Liver (tissue), 9 donors: ENCODE data around the gene SPTB. TPM values are rescaled to one million over a fixed set of nuclear protein-coding genes. Genes with fewer than 3 reads are reported as not detected.

Source experiments
- DNase-seq: peaks from one replicate; pipeline ENCODE4 v3.0.0-alpha.2; 2017; ENCODE audit warnings: low spot score
- H3K27ac ChIP-seq, 2 donors: one replicate each; pipeline ENCODE4 v1.7.0; 2013; ENCODE audit warnings: inconsistent platforms in 2 of 2, low read length in 2 of 2, control low read depth in 1 of 2, low read depth in 1 of 2, mild to moderate bottlenecking in 1 of 2
- H3K27me3 ChIP-seq, 4 donors: one replicate each; pipeline versions ENCODE4 v1.6.1 to v1.7.0; 2013; ENCODE audit warnings: low read length in 3 of 4, inconsistent platforms in 1 of 4, mild to moderate bottlenecking in 1 of 4, moderate library complexity in 1 of 4; ENCODE audit not compliant: control insufficient read depth in 4 of 4, insufficient read depth in 4 of 4
- H3K36me3 ChIP-seq, 4 donors: one replicate each; pipeline versions ENCODE4 v1.6.1 to v1.7.0; 2013; ENCODE audit warnings: low read length in 3 of 4, mild to moderate bottlenecking in 3 of 4, low read depth in 1 of 4, moderate library complexity in 1 of 4; ENCODE audit not compliant: control insufficient read depth in 4 of 4, insufficient read depth in 3 of 4
- H3K4me1 ChIP-seq, 4 donors: one replicate each; pipeline versions ENCODE4 v1.6.1 to v1.7.0; 2013; ENCODE audit warnings: low read length in 3 of 4, mild to moderate bottlenecking in 3 of 4, moderate library complexity in 1 of 4; ENCODE audit not compliant: control insufficient read depth in 4 of 4, insufficient read depth in 4 of 4
- H3K4me3 ChIP-seq, 3 donors: one replicate each; pipeline versions ENCODE4 v1.6.1 to v1.7.0; 2013; ENCODE audit warnings: low read length in 3 of 3, control low read depth in 1 of 3, low read depth in 1 of 3, mild to moderate bottlenecking in 1 of 3
- H3K9ac ChIP-seq, 2 donors: one replicate each; pipeline ENCODE4 v1.7.0; 2013; ENCODE audit warnings: low read length in 2 of 2, mild to moderate bottlenecking in 2 of 2, moderate library complexity in 2 of 2, control low read depth in 1 of 2, low read depth in 1 of 2
- H3K9me3 ChIP-seq, 4 donors: one replicate each; pipeline versions ENCODE4 v1.6.1 to v1.7.0; 2013; ENCODE audit warnings: low read length in 3 of 4; ENCODE audit not compliant: control insufficient read depth in 4 of 4
- CTCF ChIP-seq: fragments of 150-350 bp; IDR thresholded peaks from 2 replicates; pipeline ENCODE4 v1.5.1; 2017; ENCODE audit warnings: improper control_type of control experiment, low read depth, low read length; ENCODE audit not compliant: missing input control
- EGR1 ChIP-seq, 2 donors: IDR thresholded peaks; 2 replicates each; pipeline ENCODE4 v1.6.1; 2016 to 2018; ENCODE audit warnings: antibody characterized with exemption in 2 of 2, low read depth in 2 of 2
- FOXA1 ChIP-seq: IDR thresholded peaks from 2 replicates; pipeline ENCODE4 v1.6.1; 2016; ENCODE audit warnings: antibody characterized with exemption
- FOXA2 ChIP-seq: IDR thresholded peaks from 2 replicates; pipeline ENCODE4 v1.6.1; 2016; ENCODE audit warnings: antibody characterized with exemption
- GABPA ChIP-seq, 2 donors: IDR thresholded peaks in 1 of 2; conservative IDR thresholded peaks in 1 of 2; 2 replicates each; pipeline ENCODE4 v1.6.1; 2016; ENCODE audit warnings: antibody characterized with exemption in 2 of 2, mild to moderate bottlenecking in 1 of 2, moderate library complexity in 1 of 2
- HNF4A ChIP-seq, 2 donors: conservative IDR thresholded peaks; 2 replicates each; pipeline ENCODE4 v1.6.1; 2016; ENCODE audit warnings: antibody characterized with exemption in 2 of 2, mild to moderate bottlenecking in 2 of 2
- HNF4G ChIP-seq: IDR thresholded peaks from 2 replicates; pipeline ENCODE4 v1.6.1; 2016; ENCODE audit warnings: antibody characterized with exemption
- JUND ChIP-seq, 2 donors: IDR thresholded peaks; 2 replicates each; pipeline ENCODE4 v1.6.1; 2016; ENCODE audit warnings: antibody characterized with exemption in 2 of 2
- MAX ChIP-seq: IDR thresholded peaks from 2 replicates; pipeline ENCODE4 v1.6.1; 2016; ENCODE audit warnings: antibody characterized with exemption
- NR2F2 ChIP-seq: IDR thresholded peaks from 2 replicates; pipeline ENCODE4 v1.6.1; 2016; ENCODE audit warnings: antibody characterized with exemption
- RAD21 ChIP-seq, 2 donors: IDR thresholded peaks; 2 replicates each; pipeline ENCODE4 v1.6.1; 2016; ENCODE audit warnings: antibody characterized with exemption in 2 of 2, mild to moderate bottlenecking in 2 of 2
- REST ChIP-seq: IDR thresholded peaks from 2 replicates; pipeline ENCODE4 v1.6.1; 2016; ENCODE audit warnings: antibody characterized with exemption, mild to moderate bottlenecking
- RXRA ChIP-seq, 2 donors: IDR thresholded peaks; 2 replicates each; pipeline ENCODE4 v1.6.1; 2017 to 2018; ENCODE audit warnings: antibody characterized with exemption in 2 of 2, mild to moderate bottlenecking in 1 of 2
- SP1 ChIP-seq: IDR thresholded peaks from 2 replicates; pipeline ENCODE4 v1.6.1; 2018; ENCODE audit warnings: antibody characterized with exemption, mild to moderate bottlenecking
- TAF1 ChIP-seq: conservative IDR thresholded peaks from 2 replicates; pipeline ENCODE4 v1.6.1; 2016; ENCODE audit warnings: antibody characterized with exemption, mild to moderate bottlenecking
- YY1 ChIP-seq: IDR thresholded peaks from 2 replicates; pipeline ENCODE4 v1.6.1; 2016; ENCODE audit warnings: antibody characterized with exemption, mild to moderate bottlenecking
- ZBTB33 ChIP-seq: IDR thresholded peaks from 2 replicates; pipeline ENCODE4 v1.6.1; 2016; ENCODE audit warnings: antibody characterized with exemption
- WGBS: extraction: QIAGEN DNeasy Blood & Tissue Kit; methylation state at CpG from one replicate; pipeline ENCODE4 v1.1.7; 2013; 5-methylcytosine and 5-hydroxymethylcytosine counted together
- polyA plus RNA-seq, 2 donors: library from polyadenylated mRNA; stranded (reverse) in 1 of 2; unstranded in 1 of 2; fragments of 200-250 nt in 1 of 2; fragments of >200 nt in 1 of 2; fragmentation: Nextera tagmentation in 1 of 2; extraction: Ambion mirVana in 1 of 2; gene quantifications; one replicate each; pipeline versions ENCODE4 v1.2.1 to v1.2.3, GENCODE V29; 2013 to 2015
- total RNA-seq, 2 donors: library from RNA; depleted of rRNA; stranded (reverse); fragments of >200 nt; gene quantifications; one replicate each; pipeline ENCODE4 v1.2.3, GENCODE V29; 2014
- donor health status: healthy.
- donor health status: healthy.
- donor health status: healthy.
- donor health status: healthy.
- donor health status: healthy.

SPTB gene
- total and polyA plus RNA-seq, 4 donors = 0.12 to 332 (median 0.26) TPM

GRCh38 chr14:64758691-64759554 lies 120.8 kb downstream of the SPTB start:
- TF ChIP-seq GABPA (IDR thresholded peaks at IDR 0.05 in 1 of 2, conservative IDR thresholded peaks at IDR 0.05 in 1 of 2) = no peak
- TF ChIP-seq CTCF = no peak
- no peak for TF ChIP-seq TAF1
- no peak for TF ChIP-seq HNF4G
- no peak for TF ChIP-seq MAX
- TF ChIP-seq EGR1 (IDR thresholded peaks at IDR 0.05; ENCODE audit: low read depth in 2 of 2) = no peak
- no peak for TF ChIP-seq YY1
- TF ChIP-seq NR2F2 = no peak
- no peak for TF ChIP-seq FOXA1
- no peak for TF ChIP-seq ZBTB33
- TF ChIP-seq HNF4A (conservative IDR thresholded peaks at IDR 0.05) = no peak
- TF ChIP-seq FOXA2 = no peak
- no peak for TF ChIP-seq JUND (IDR thresholded peaks at IDR 0.05)
- WGBS = 76% methylated on average over 7 of the region's 7 CpGs
- no peaks in the 10 kb centered on the region for H3K27me3 ChIP-seq
- H3K36me3 ChIP-seq = no peaks in the 10 kb centered on the region
- H3K4me1 ChIP-seq = peaks cover 0 to 4% (median 0%) of the 10 kb centered on the region in 4 donors
- DNase-seq = no peak
- H3K4me3 ChIP-seq = no peak overlapping the region
- no peak overlapping the region for H3K27ac ChIP-seq
- no peak overlapping the region for H3K9ac ChIP-seq
- no peaks in the 10 kb centered on the region for H3K9me3 ChIP-seq

- Histone ChIP-seq H3K27me3 (no peaks in the 10 kb centered on the region), H3K36me3 (no peaks in the 10 kb centered on the region), H3K4me1 (peaks cover 0 to 4% (median 0%) of the 10 kb centered on the region in 4 donors), H3K9ac (no peak overlapping the region), H3K27ac (no peak overlapping the region), H3K4me3 (no peak overlapping the region), H3K9me3 (no peaks in the 10 kb centered on the region)
- WGBS = 85% methylated on average over 3 of the region's 3 CpGs
- DNase-seq = no peak
- TF ChIP-seq EGR1 (IDR thresholded peaks at IDR 0.05; ENCODE audit: low read depth in 2 of 2) (no peak), NR2F2 (no peak), JUND (IDR thresholded peaks at IDR 0.05) (no peak), ZBTB33 (no peak), HNF4A (conservative IDR thresholded peaks at IDR 0.05) (no peak), REST (no peak), RXRA (IDR thresholded peaks at IDR 0.05) (no peak), SP1 (no peak), RAD21 (IDR thresholded peaks at IDR 0.05) (no peak), HNF4G (no peak), CTCF (no peak), YY1 (no peak), MAX (no peak)
Observed at GRCh38 chr14:64758025-64758521, 121.6 kb downstream of the SPTB start.
